Osteoblast (primary cell): ENCODE measurements around the gene REXO1. TPM values are rescaled to one million over a fixed set of nuclear protein-coding genes. Genes with fewer than 3 reads are reported as not detected.

ENCODE experiments used
- DNase-seq: peaks from one replicate; pipeline ENCODE4 v3.0.0; 2011; ENCODE audit warnings: low spot score, mixed read lengths; ENCODE audit not compliant: insufficient read length; ENCODE audit errors: missing footprints
- H2AFZ ChIP-seq: 2 replicates; pipeline ENCODE4 v1.6.0; 2011; ENCODE audit warnings: mild to moderate bottlenecking, low read length
- H3K27ac ChIP-seq: 2 replicates; pipeline ENCODE4 v1.5.1; 2011; ENCODE audit warnings: mild to moderate bottlenecking, low read depth, low read length, moderate library complexity
- H3K27me3 ChIP-seq: 2 replicates; pipeline ENCODE4 v1.6.0; 2012; ENCODE audit warnings: mild to moderate bottlenecking, control low read depth, inconsistent platforms, low read length, moderate library complexity; ENCODE audit not compliant: insufficient read depth
- H3K36me3 ChIP-seq: 2 replicates; pipeline ENCODE4 v1.5.1; 2011; ENCODE audit warnings: mild to moderate bottlenecking, low read length, control low read depth, moderate library complexity; ENCODE audit not compliant: insufficient read depth
- H3K4me1 ChIP-seq: 2 replicates; pipeline ENCODE4 v1.5.1; 2011; ENCODE audit warnings: mild to moderate bottlenecking, low read length, control low read depth, moderate library complexity; ENCODE audit not compliant: insufficient read depth
- H3K4me2 ChIP-seq: 2 replicates; pipeline ENCODE4 v1.6.0; 2011; ENCODE audit warnings: mild to moderate bottlenecking, low read length; ENCODE audit not compliant: insufficient read depth
- H3K4me3 ChIP-seq: fragments of 200-600 bp; sonication (generic); 3 replicates; pipeline ENCODE4 v1.5.1; 2012; ENCODE audit warnings: mild to moderate bottlenecking, low read length, inconsistent platforms; ENCODE audit not compliant: insufficient read depth
- H3K79me2 ChIP-seq: 2 replicates; pipeline ENCODE4 v1.6.0; 2012; ENCODE audit warnings: mild to moderate bottlenecking, low read length, control low read depth, inconsistent platforms; ENCODE audit not compliant: insufficient read depth
- H3K9me3 ChIP-seq: 2 replicates; pipeline ENCODE4 v1.5.1; 2011; ENCODE audit warnings: low read depth, low read length, control low read depth
- H4K20me1 ChIP-seq: 2 replicates; pipeline ENCODE4 v1.6.0; 2012; ENCODE audit warnings: mild to moderate bottlenecking, low read length, control low read depth; ENCODE audit not compliant: insufficient read depth
- CTCF ChIP-seq: IDR thresholded peaks from 2 replicates; pipeline ENCODE4 v1.5.1; 2011; ENCODE audit warnings: mild to moderate bottlenecking, low read depth, low read length, moderate library complexity; ENCODE audit errors: extremely low read depth
- total RNA-seq: library from RNA; depleted of rRNA; stranded (reverse); fragments of >200 nt; gene quantifications from 2 replicates; pipeline ENCODE4 v1.2.3, GENCODE V29; 2012

REXO1 gene
- total RNA-seq, 1 donor = 9.4 TPM

GRCh38 chr19:1807030-1807694 is 41.1 kb downstream of the REXO1 start:
- Histone ChIP-seq H3K27me3 (no peaks in the 10 kb centered on the region), H4K20me1 (no peaks in the 10 kb centered on the region), H3K27ac (no peak overlapping the region), H3K4me2 (no peak overlapping the region), H2AFZ (no peak overlapping the region), H3K4me1 (no peaks in the 10 kb centered on the region), H3K36me3 (no peaks in the 10 kb centered on the region), H3K9me3 (no peaks in the 10 kb centered on the region), H3K4me3 (no peak overlapping the region), H3K79me2 (no peaks in the 10 kb centered on the region)
- no peak for TF ChIP-seq CTCF
- DNase-seq = no peak

- no peak overlapping the region for H3K4me3 ChIP-seq
- no peak for TF ChIP-seq CTCF
- H3K36me3 ChIP-seq = no peaks in the 10 kb centered on the region
- no peaks in the 10 kb centered on the region for H4K20me1 ChIP-seq
- no peak overlapping the region for H2AFZ ChIP-seq
- no peak overlapping the region for H3K4me2 ChIP-seq
- no peaks in the 10 kb centered on the region for H3K79me2 ChIP-seq
- no peaks in the 10 kb centered on the region for H3K4me1 ChIP-seq
- H3K27me3 ChIP-seq = no peaks in the 10 kb centered on the region
- no peak overlapping the region for H3K27ac ChIP-seq
- DNase-seq = no peak
- H3K9me3 ChIP-seq = no peaks in the 10 kb centered on the region
Measured at GRCh38 chr19:1806184-1807029, 41.9 kb downstream of the REXO1 start.

GRCh38 chr19:1805401-1806183 is 42.7 kb downstream of the REXO1 start:
- Histone ChIP-seq H3K27me3 (no peaks in the 10 kb centered on the region), H4K20me1 (no peaks in the 10 kb centered on the region), H3K4me1 (no peaks in the 10 kb centered on the region), H3K79me2 (no peaks in the 10 kb centered on the region), H2AFZ (no peak overlapping the region), H3K9me3 (no peaks in the 10 kb centered on the region), H3K4me3 (no peak overlapping the region), H3K4me2 (no peak overlapping the region), H3K36me3 (no peaks in the 10 kb centered on the region), H3K27ac (no peak overlapping the region)
- no peak for DNase-seq
- no peak for TF ChIP-seq CTCF

GRCh38 chr19:1804858-1805257 is 43.4 kb downstream of the REXO1 start:
- Histone ChIP-seq H3K27ac (no peak overlapping the region), H3K79me2 (no peaks in the 10 kb centered on the region), H3K4me2 (no peak overlapping the region), H3K4me3 (no peak overlapping the region), H4K20me1 (no peaks in the 10 kb centered on the region), H3K27me3 (no peaks in the 10 kb centered on the region), H3K36me3 (no peaks in the 10 kb centered on the region), H3K9me3 (no peaks in the 10 kb centered on the region), H3K4me1 (no peaks in the 10 kb centered on the region), H2AFZ (no peak overlapping the region)
- TF ChIP-seq CTCF = no peak
- DNase-seq = no peak
